SJSA1 (cell line): ENCODE data around the gene ACACA. TPM values are rescaled to one million over a fixed set of nuclear protein-coding genes. Genes with fewer than 3 reads are reported as not detected.
"Not testable (repeated sequence)": the region's sequence is repeated elsewhere in the genome, so short reads cannot be mapped to it uniquely, and the experiment has no call there.

Experiments used
- DNase-seq, 2 experiments: peaks; one replicate each; pipeline ENCODE4 v3.0.0-alpha.2; 2015 to 2020; ENCODE audit warnings: low spot score in 2 of 2, low read depth in 1 of 2
- H3K27ac ChIP-seq: fragments of 250-450 bp; sonication (Bioruptor Pico); 2 replicates; pipeline ENCODE4 v1.5.1; 2020; ENCODE audit warnings: mild to moderate bottlenecking, moderate library complexity
- H3K27me3 ChIP-seq: fragments of 250-450 bp; sonication (Bioruptor Pico); replicated peaks from 2 replicates; pipeline ENCODE4 v1.5.1; 2020; ENCODE audit warnings: mild to moderate bottlenecking, moderate library complexity
- H3K36me3 ChIP-seq: fragments of 250-450 bp; sonication (Bioruptor Pico); 2 replicates; pipeline ENCODE4 v1.5.1; 2020; ENCODE audit warnings: mild to moderate bottlenecking
- H3K4me1 ChIP-seq: fragments of 250-450 bp; sonication (Bioruptor Pico); replicated peaks from 2 replicates; pipeline ENCODE4 v1.6.1; 2021; ENCODE audit warnings: mild to moderate bottlenecking
- H3K4me3 ChIP-seq: fragments of 250-450 bp; sonication (Bioruptor Pico); 2 replicates; pipeline ENCODE4 v1.5.1; 2020; ENCODE audit warnings: mild to moderate bottlenecking
- H3K9me3 ChIP-seq: fragments of 250-450 bp; sonication (Bioruptor Pico); replicated peaks from 2 replicates; pipeline ENCODE4 v1.5.1; 2020; ENCODE audit warnings: mild to moderate bottlenecking
- total RNA-seq: library from RNA; depleted of rRNA; stranded (reverse); fragments of >200 nt; shearing (Covaris generic); gene quantifications from 2 replicates; pipeline ENCODE4 v1.2.3, GENCODE V29; 2014

Gene ACACA
- total RNA-seq, 1 experiment from 2014 or later, result 23.4 TPM

DNA sequence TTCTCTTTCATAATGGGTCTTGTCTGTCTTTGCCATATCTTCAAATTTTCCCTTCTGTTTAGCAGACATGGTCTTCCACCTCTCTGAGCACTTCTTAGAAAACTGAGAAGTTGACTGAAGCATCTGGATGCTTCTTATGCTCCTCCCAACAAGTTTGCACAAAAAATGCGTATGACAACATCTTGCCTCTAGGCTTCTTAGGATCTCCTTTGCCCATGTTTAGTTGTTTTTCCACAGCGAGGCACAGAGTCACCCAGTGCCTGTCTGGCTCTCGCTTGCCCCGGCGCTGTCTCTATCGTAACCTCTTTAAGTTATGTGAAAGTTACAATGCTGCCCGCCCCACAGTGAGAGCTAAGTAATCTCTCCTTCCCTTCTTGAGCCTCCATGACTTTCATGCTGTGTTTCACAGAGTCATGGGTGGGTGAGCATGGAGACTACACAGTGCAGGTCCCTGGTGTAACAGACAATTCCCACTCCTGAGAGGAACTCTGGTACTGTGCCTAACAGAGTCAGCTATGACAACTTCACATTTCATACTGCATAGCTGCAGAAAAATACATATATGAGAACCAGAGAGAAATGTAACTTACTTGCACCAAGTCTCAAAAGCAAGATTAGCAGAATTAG lies 262.4 kb downstream of the ACACA start:
- peaks cover 6% of the 10 kb centered on the region for H3K4me1 ChIP-seq
- H3K4me3 ChIP-seq, result no peak overlapping the region
- DNase-seq, result no peak
- H3K27me3 ChIP-seq, result no peaks in the 10 kb centered on the region
- no peak overlapping the region for H3K27ac ChIP-seq
- H3K9me3 ChIP-seq, result no peaks in the 10 kb centered on the region
- H3K36me3 ChIP-seq, result 0 out of 2 replicates have a peak, but pooled peaks cover 3% of the 10 kb centered on the region

DNA sequence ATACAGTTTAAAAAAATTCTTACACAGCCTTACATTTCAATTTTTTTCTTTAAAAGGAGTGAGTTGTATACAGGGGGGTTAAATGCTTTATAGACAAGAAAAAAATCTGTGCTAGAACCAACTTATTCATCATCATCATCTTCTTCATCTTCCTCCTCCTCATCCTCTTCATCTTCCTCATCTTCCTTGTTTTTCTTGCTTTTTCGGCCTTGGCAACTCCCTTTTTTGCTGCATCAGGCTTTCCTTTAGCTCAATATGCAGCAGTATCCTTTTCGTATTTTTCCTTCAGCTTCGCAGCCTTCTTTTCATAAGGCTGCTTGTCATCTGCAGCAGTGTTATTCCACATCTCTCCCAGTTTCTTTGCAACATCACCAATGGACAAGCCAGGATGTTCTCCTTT lies 263.1 kb downstream of the ACACA start:
- H3K9me3 ChIP-seq, H3K4me3 ChIP-seq, DNase-seq, H3K27ac ChIP-seq, H3K36me3 ChIP-seq, H3K27me3 ChIP-seq, H3K4me1 ChIP-seq: not testable (repeated sequence)

DNA sequence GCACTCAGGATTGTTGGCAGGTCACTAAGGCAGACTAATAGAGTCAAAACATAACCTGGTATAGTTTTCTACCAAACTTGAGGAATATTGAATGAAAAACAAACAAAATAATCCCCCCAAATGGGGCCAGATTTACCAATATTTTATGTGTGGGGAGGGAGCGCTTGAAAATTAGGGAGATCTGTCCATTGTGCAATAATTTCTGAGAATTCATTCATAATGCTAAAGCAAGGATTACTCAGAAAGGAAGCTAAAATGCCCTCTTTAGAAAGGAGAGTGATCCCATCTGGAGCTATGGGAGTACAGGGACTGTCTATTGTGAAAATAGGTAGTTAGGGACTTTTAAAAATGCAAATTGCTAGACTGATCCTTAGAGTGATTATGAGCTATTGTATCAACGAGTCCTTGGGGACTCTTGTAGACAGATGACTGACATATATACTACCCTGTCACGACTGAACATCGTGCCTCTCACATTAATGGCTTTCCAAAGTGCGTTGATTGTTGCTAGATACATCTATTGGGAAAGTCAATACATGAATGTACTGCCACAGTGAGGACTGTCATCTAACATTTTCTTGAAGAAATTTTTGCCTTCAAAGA lies 264.2 kb downstream of the ACACA start:
- Histone ChIP-seq H3K27ac (no peak overlapping the region), H3K36me3 (peaks cover 4% of the 10 kb centered on the region; the same call in 1 of the 2 replicates), H3K4me1 (peaks cover 4% of the 10 kb centered on the region)

DNA sequence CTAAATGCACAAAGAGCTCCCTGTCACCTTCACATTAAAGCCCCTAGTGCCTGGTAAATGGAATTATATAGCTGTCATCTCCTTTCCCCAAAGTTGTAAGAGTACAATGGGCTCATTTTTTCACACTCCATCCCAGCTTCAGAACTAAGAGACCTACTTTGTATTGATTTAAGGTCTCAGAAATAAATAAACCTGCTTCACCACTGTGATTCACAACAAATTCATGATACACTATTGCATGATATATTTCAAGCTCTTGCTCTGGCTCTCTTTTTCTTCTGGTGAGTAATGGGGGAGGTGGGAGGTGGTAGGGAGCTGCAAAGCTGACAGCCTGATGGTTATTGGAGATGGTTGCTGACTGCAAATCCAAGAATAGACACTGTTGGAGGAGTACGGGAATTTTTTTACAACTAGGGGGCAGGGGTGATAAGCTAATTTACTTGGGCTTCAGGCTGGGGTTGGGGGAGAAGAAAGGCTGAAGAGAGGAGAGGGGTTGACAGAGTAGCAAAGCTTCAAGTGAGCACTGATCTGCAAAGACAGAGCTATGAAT lies 268.0 kb downstream of the ACACA start:
- Histone ChIP-seq H3K9me3 (no peaks in the 10 kb centered on the region), H3K4me1 (no peaks in the 10 kb centered on the region), H3K36me3 (peaks cover 6% of the 10 kb centered on the region; the same call in 1 of the 2 replicates), H3K27me3 (no peaks in the 10 kb centered on the region), H3K4me3 (no peak overlapping the region), H3K27ac (no peak overlapping the region)
- DNase-seq, result no peak

More for the DNA sequence above, 264.2 kb downstream of the ACACA start:
- no peak for DNase-seq
- no peaks in the 10 kb centered on the region for H3K27me3 ChIP-seq
- H3K9me3 ChIP-seq, result no peaks in the 10 kb centered on the region
- H3K4me3 ChIP-seq, result no peak overlapping the region

DNA sequence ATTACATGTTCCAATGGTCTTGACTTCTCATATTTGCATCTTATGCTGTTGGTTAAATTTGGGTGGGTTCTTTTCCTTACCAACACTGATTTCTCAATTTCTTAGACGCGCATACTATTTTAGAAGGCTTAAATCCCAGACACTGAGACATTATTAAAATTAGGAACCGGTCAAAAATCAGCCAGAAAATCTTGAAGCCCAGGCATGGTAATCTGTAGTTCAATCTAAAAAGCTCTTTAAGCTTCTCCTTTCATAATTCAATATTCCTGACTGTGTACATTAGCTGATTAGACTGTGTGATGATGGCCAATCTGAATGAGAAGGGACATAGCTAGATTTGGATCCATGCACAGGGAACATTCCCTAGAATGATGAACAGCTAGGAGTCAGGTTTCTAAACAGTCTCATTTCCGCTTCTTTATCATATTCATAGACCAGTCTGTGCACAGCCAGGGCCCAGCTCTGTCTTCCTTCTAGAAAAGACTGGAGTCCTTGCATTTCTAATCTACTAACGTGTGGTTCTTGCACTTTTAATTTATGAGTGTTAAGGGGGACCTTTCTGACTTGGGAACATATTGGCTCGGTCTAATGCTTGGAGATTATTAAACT lies 268.6 kb downstream of the ACACA start:
- Histone ChIP-seq H3K9me3 (no peaks in the 10 kb centered on the region), H3K4me1 (no peaks in the 10 kb centered on the region), H3K36me3 (peaks cover 6% of the 10 kb centered on the region; the same call in 1 of the 2 replicates), H3K4me3 (no peak overlapping the region), H3K27me3 (no peaks in the 10 kb centered on the region), H3K27ac (no peak overlapping the region)
- no peak for DNase-seq

DNA sequence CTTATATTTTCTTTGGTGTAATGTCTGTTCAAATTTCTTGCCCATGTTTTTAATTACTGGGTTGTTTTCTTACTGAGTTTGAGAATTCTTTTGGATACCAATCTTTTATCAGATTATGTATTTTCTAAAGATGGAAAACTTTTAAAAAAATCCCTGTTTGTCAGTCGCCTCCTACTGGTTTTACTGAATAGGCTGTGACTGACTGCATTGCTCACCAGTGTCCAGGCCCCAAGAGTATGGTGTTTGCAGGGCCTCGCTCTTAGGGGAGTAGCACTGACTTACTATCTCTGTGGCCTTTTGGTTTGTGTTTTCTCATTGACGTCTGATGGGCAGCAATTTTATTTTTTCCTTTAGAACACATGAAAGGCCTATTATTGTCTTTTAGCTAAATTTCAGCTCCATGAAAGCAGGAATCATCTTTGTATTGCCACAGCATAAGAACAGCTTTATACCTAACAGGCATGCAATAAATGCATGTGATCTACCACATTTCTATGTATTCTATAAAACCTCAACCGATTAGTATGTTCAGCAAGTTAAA lies 269.5 kb downstream of the ACACA start:
- DNase-seq, result no peak
- Histone ChIP-seq H3K27ac (no peak overlapping the region), H3K36me3 (peaks cover 3% of the 10 kb centered on the region; the same call in 1 of the 2 replicates), H3K9me3 (no peaks in the 10 kb centered on the region), H3K27me3 (no peaks in the 10 kb centered on the region), H3K4me1 (no peaks in the 10 kb centered on the region), H3K4me3 (no peak overlapping the region)

DNA sequence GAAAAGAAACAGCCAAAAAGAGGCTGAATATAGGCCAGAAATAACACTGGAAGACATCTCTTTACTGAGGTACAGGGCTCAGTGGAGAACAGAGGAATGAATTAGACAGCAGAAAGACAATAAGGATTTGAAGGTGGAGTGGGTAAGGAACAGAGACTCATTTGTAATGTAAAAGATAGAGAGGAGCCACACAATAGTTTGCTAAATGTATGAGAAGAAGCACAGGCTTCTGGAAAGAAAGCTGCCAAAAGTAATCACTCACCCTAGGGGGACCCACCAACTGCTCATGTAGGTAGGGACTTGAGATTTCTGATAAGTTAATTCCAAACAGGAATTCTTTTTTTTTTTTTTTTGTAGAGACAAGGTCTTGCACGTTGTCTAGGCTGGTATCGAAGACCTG lies 271.1 kb downstream of the ACACA start:
- Histone ChIP-seq H3K4me3 (no peak overlapping the region), H3K4me1 (no peaks in the 10 kb centered on the region), H3K9me3 (no peaks in the 10 kb centered on the region), H3K27me3 (no peaks in the 10 kb centered on the region), H3K36me3 (peaks cover 3% of the 10 kb centered on the region; the same call in 1 of the 2 replicates), H3K27ac (no peak overlapping the region)
- DNase-seq, result no peak

DNA sequence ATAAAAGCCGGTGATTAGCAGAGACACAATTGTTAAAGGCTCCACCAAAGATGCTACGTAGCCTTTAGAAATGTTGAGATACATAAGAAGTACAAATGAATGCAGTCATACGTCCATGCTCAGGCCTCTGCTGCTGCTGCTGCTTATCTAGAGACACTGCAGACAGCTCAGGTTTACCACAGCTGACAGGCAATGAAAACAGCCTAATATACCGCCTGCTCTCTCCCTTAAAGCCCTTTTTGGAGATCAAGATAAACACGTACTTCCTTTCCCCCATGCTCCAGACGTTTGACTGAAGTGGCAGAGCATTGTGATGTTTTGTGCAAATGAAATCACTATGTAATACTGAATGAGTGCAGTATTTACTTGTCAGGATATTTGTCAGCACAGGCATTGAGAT lies 272.6 kb downstream of the ACACA start:
- H3K4me3 ChIP-seq, result no peak overlapping the region
- no peaks in the 10 kb centered on the region for H3K4me1 ChIP-seq
- H3K27me3 ChIP-seq, result no peaks in the 10 kb centered on the region
- no peak for DNase-seq
- H3K27ac ChIP-seq, result no peak overlapping the region
- H3K36me3 ChIP-seq, result peaks cover 7% of the 10 kb centered on the region
- no peaks in the 10 kb centered on the region for H3K9me3 ChIP-seq

DNA sequence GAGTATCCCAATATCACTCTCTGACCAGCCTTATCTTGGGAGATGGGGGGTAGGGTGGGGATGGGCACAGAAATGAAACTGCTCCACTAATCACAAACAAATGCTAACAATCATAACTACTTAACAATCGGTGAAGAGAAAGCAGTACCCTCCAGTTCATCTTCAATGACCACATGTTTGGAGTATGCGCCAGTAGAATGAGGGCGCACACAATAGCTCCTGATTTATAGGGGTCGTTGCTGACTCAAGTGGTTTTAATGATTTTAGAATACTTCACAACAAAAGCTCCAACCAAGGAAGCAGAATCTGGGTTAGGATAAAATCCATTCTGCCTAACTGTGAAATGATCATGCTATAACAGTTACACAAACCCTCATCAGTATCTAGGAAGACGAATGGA lies 273.5 kb downstream of the ACACA start:
- H3K27me3 ChIP-seq, result no peaks in the 10 kb centered on the region
- no peak overlapping the region for H3K27ac ChIP-seq
- H3K4me1 ChIP-seq, result no peaks in the 10 kb centered on the region
- peaks cover 14% of the 10 kb centered on the region for H3K36me3 ChIP-seq
- no peak for DNase-seq
- H3K4me3 ChIP-seq, result no peak overlapping the region
- H3K9me3 ChIP-seq, result no peaks in the 10 kb centered on the region

DNA sequence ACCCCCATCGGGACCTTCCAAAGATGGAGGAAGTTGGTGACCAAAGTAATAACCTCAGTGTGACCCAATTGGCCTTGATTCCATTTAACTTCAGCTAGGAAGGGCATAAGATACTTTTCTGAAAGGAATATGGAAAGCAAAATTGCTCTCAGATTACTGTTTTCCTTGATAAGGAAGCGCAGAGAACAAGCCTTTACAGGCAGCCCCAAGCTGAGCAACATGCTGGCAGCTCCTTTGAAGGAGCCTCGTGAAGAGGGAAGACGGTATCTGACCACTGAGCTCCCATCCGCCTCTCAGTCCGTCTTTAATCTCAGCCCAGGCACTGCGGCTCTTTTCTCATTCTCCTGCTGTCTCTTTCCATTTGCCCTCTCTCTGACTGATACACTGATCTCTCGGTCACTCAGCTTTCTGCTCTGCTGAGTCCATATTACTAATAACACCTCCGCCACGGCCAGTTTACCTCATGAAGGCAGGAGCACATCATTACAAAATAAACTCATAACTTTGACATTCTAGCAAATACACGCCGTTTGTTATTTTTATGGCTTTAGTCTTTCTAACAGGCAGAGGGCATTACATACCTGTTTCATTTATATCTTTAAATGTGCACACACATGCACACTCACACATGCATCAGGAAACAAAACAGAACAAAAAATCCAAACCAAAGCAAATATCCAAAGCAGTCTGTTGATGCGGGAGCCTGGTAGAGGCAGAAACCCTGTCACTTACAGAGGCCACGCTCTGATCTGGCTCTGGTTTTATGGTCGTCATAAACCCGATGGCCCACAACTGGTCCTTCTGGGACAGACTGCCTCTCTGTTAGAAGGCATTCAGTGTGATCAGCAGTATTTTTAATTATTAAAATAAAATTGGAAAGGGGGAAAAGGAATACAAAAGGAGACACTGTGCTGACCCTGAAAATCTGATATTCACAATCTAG lies 274.7 kb downstream of the ACACA start:
- DNase-seq, result no peak
- H3K9me3 ChIP-seq, result no peaks in the 10 kb centered on the region
- no peak overlapping the region for H3K4me3 ChIP-seq
- no peaks in the 10 kb centered on the region for H3K27me3 ChIP-seq
- H3K36me3 ChIP-seq, result peaks cover 11% of the 10 kb centered on the region
- H3K4me1 ChIP-seq, result no peaks in the 10 kb centered on the region
- H3K27ac ChIP-seq, result no peak overlapping the region

DNA sequence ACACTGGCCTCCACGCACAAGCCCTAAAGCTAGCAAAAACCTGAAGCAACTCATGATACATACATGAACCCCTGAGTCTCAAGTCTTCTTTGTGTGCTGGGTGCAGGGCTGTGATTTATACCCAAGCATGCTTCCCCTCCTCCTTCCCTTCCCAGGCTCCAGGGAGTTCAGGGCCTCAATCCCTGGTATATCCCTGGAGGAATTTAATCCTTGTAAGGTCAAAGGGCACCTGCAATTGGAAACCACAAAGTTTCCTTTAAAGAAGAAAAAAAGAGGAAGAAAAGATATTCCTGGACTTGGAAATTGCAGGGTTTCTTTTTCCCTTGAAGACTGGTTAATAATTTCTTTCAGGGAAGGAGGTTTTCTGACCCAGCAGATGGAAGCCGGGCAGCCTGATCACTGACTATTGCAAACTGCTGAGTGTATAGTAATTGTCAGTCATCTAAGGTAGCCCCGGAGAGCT lies 275.6 kb downstream of the ACACA start:
- peaks cover 11% of the 10 kb centered on the region for H3K36me3 ChIP-seq

DNA sequence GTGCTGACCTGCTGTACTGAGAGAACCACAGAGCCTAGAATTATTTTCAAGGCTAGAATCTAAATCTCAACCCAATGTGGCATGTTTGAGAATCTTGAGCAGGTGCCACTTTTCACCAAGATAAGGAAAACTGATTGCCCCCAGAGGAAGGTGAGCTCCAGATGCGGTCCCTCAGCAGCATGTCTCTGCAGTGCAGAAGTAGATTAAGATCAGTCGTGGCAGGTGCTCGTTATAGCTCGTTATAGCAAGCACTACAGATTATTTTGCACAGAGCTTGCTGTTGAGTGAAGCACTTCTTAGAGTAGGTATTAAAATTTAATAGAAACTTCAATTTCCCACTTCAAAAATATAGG lies 281.8 kb downstream of the ACACA start:
- no peak overlapping the region for H3K27ac ChIP-seq
- no peaks in the 10 kb centered on the region for H3K27me3 ChIP-seq
- no peaks in the 10 kb centered on the region for H3K4me1 ChIP-seq
- H3K9me3 ChIP-seq, result no peaks in the 10 kb centered on the region
- no peak for DNase-seq
- no peak overlapping the region for H3K4me3 ChIP-seq
- peaks cover 23% of the 10 kb centered on the region for H3K36me3 ChIP-seq

More for the DNA sequence above, 275.6 kb downstream of the ACACA start:
- Histone ChIP-seq H3K9me3 (no peaks in the 10 kb centered on the region), H3K4me3 (no peak overlapping the region), H3K27ac (no peak overlapping the region), H3K27me3 (no peaks in the 10 kb centered on the region), H3K4me1 (no peaks in the 10 kb centered on the region)
- no peak for DNase-seq
